Measurements from ENCODE around the gene REEP1. TPM values are rescaled to one million over a fixed set of nuclear protein-coding genes. Genes with fewer than 3 reads are reported as not detected.

The REEP1 gene
- total and polyA plus RNA-seq, 2 experiments from 2014 or later = not detected

- Histone ChIP-seq H3K79me2 (ENCODE audit: insufficient read depth) (no peaks in the 10 kb centered on the region), H3K9me2 (ENCODE audit: insufficient read depth) (no peaks in the 10 kb centered on the region), H3K9ac (no peak overlapping the region), H3K36me3 (ENCODE audit: low read depth) (no peaks in the 10 kb centered on the region), H3F3A (ENCODE audit: insufficient read depth) (no peaks in the 10 kb centered on the region), H4K20me1 (ENCODE audit: insufficient read depth) (no peaks in the 10 kb centered on the region), H3K9me3 (ENCODE audit: low read depth) (no peaks in the 10 kb centered on the region), H3K27ac (no peak overlapping the region), H3K4me1 (ENCODE audit: insufficient read depth) (no peaks in the 10 kb centered on the region), H3K27me3 (replicated peaks; ENCODE audit: insufficient read depth) (peaks cover 15% of the 10 kb centered on the region), H3K4me3 (no peak overlapping the region), H2AFZ (no peak overlapping the region), H3K4me2 (ENCODE audit: unreplicated experiment) (no peak overlapping the region)
- no peak for DNase-seq
- 34 to 41% methylated on average over 3 of the region's 3 CpGs for WGBS, 2 experiments (ENCODE audit: low coverage in 1 of 2, low lambda C conversion rate in 2 of 2, missing lambda C conversion rate in 2 of 2)
- TF ChIP-seq EZH2phosphoT487 (IDR thresholded peaks at IDR 0.05; ENCODE audit: insufficient read depth, low read depth) (no peak), EZH2 (IDR thresholded peaks at IDR 0.05; ENCODE audit: insufficient read depth, poor library complexity, severe bottlenecking) (no peak)
- in situ Hi-C loops (cut with MboI) = no loop called here
Observed at GRCh38 chr2:86293612-86294011, 43.8 kb downstream of the REEP1 start.

- H3K27me3 ChIP-seq (replicated peaks; ENCODE audit: insufficient read depth) = peaks cover 12% of the 10 kb centered on the region
- H3K9ac ChIP-seq = no peak overlapping the region
- H3K9me3 ChIP-seq (ENCODE audit: low read depth) = no peaks in the 10 kb centered on the region
- H3K4me2 ChIP-seq (ENCODE audit: unreplicated experiment) = no peak overlapping the region
- WGBS, 2 experiments (ENCODE audit: low coverage in 1 of 2, low lambda C conversion rate in 2 of 2, missing lambda C conversion rate in 2 of 2) = 40 to 45% methylated on average over 7 of the region's 7 CpGs
- no peak overlapping the region for H3K27ac ChIP-seq
- no peaks in the 10 kb centered on the region for H4K20me1 ChIP-seq (ENCODE audit: insufficient read depth)
- no peaks in the 10 kb centered on the region for H3K79me2 ChIP-seq (ENCODE audit: insufficient read depth)
- H3K9me2 ChIP-seq (ENCODE audit: insufficient read depth) = no peaks in the 10 kb centered on the region
- no peaks in the 10 kb centered on the region for H3F3A ChIP-seq (ENCODE audit: insufficient read depth)
- TF ChIP-seq EZH2phosphoT487 (IDR thresholded peaks at IDR 0.05; ENCODE audit: insufficient read depth, low read depth) (no peak), EZH2 (IDR thresholded peaks at IDR 0.05; ENCODE audit: insufficient read depth, poor library complexity, severe bottlenecking) (no peak)
- no peak overlapping the region for H3K4me3 ChIP-seq
- no peak for DNase-seq
- H3K36me3 ChIP-seq (ENCODE audit: low read depth) = no peaks in the 10 kb centered on the region
- in situ Hi-C loops (cut with MboI) = no loop called here
- H3K4me1 ChIP-seq (ENCODE audit: insufficient read depth) = no peaks in the 10 kb centered on the region
- H2AFZ ChIP-seq = no peak overlapping the region
Observed at GRCh38 chr2:86292571-86293515, 44.6 kb downstream of the REEP1 start.

- no peaks in the 10 kb centered on the region for H4K20me1 ChIP-seq (ENCODE audit: insufficient read depth)
- H3K36me3 ChIP-seq (ENCODE audit: low read depth) = no peaks in the 10 kb centered on the region
- no peaks in the 10 kb centered on the region for H3F3A ChIP-seq (ENCODE audit: insufficient read depth)
- H3K9me2 ChIP-seq (ENCODE audit: insufficient read depth) = no peaks in the 10 kb centered on the region
- DNase-seq = no peak
- WGBS, 2 experiments (ENCODE audit: low coverage in 1 of 2, low lambda C conversion rate in 2 of 2, missing lambda C conversion rate in 2 of 2) = 36 to 37% methylated on average over 4 of the region's 4 CpGs
- TF ChIP-seq EZH2 (IDR thresholded peaks at IDR 0.05; ENCODE audit: insufficient read depth, poor library complexity, severe bottlenecking) = no peak
- no peak for TF ChIP-seq EZH2phosphoT487 (IDR thresholded peaks at IDR 0.05; ENCODE audit: insufficient read depth, low read depth)
- H3K9me3 ChIP-seq (ENCODE audit: low read depth) = no peaks in the 10 kb centered on the region
- H3K4me3 ChIP-seq = no peak overlapping the region
- H3K4me1 ChIP-seq (ENCODE audit: insufficient read depth) = no peaks in the 10 kb centered on the region
- no peak overlapping the region for H3K9ac ChIP-seq
- no peaks in the 10 kb centered on the region for H3K79me2 ChIP-seq (ENCODE audit: insufficient read depth)
- no peak overlapping the region for H3K4me2 ChIP-seq (ENCODE audit: unreplicated experiment)
- in situ Hi-C loops (cut with MboI) = no loop called here
- H2AFZ ChIP-seq = no peak overlapping the region
- no peak overlapping the region for H3K27ac ChIP-seq
- peaks cover 15% of the 10 kb centered on the region for H3K27me3 ChIP-seq (replicated peaks; ENCODE audit: insufficient read depth)
Observed at GRCh38 chr2:86291328-86291662, 46.1 kb downstream of the REEP1 start.

GRCh38 chr2:86290596-86291327 is 46.7 kb downstream of the REEP1 start:
- Histone ChIP-seq H3K27me3 (replicated peaks; ENCODE audit: insufficient read depth) (peaks cover 19% of the 10 kb centered on the region), H3K4me1 (ENCODE audit: insufficient read depth) (no peaks in the 10 kb centered on the region), H3K36me3 (ENCODE audit: low read depth) (no peaks in the 10 kb centered on the region), H3F3A (ENCODE audit: insufficient read depth) (no peaks in the 10 kb centered on the region), H3K27ac (no peak overlapping the region), H3K9ac (no peak overlapping the region), H2AFZ (no peak overlapping the region), H3K4me3 (no peak overlapping the region), H3K9me3 (ENCODE audit: low read depth) (no peaks in the 10 kb centered on the region), H3K4me2 (ENCODE audit: unreplicated experiment) (no peak overlapping the region), H3K9me2 (ENCODE audit: insufficient read depth) (no peaks in the 10 kb centered on the region), H4K20me1 (ENCODE audit: insufficient read depth) (no peaks in the 10 kb centered on the region), H3K79me2 (ENCODE audit: insufficient read depth) (no peaks in the 10 kb centered on the region)
- TF ChIP-seq EZH2phosphoT487 (IDR thresholded peaks at IDR 0.05; ENCODE audit: insufficient read depth, low read depth) (no peak), EZH2 (IDR thresholded peaks at IDR 0.05; ENCODE audit: insufficient read depth, poor library complexity, severe bottlenecking) (no peak)
- in situ Hi-C loops (cut with MboI) = no loop called here
- WGBS, 2 experiments (ENCODE audit: low coverage in 1 of 2, low lambda C conversion rate in 2 of 2, missing lambda C conversion rate in 2 of 2) = 33 to 34% methylated on average over 5 of the region's 5 CpGs
- no peak for DNase-seq
